HEK293T (cell line): ENCODE results near the gene ENDOU.

Experiments
- CTBP1 ChIP-seq: fragments of 450-650 bp; IDR thresholded peaks from 2 replicates; pipeline ENCODE4 v1.6.1; 2016; ENCODE audit warnings: borderline replicate concordance
- FOXA1 ChIP-seq: fragments of 450-650 bp; IDR thresholded peaks from 2 replicates; pipeline ENCODE4 v1.6.1; 2016; ENCODE audit warnings: mild to moderate bottlenecking
- FOXK2 ChIP-seq: fragments of 450-650 bp; IDR thresholded peaks from 2 replicates; pipeline ENCODE4 v1.6.1; 2016; ENCODE audit warnings: mild to moderate bottlenecking
- HDGF ChIP-seq: fragments of 450-650 bp; IDR thresholded peaks from 2 replicates; pipeline ENCODE4 v1.6.1; 2017; ENCODE audit warnings: antibody characterized with exemption, borderline replicate concordance
- LEF1 ChIP-seq: fragments of 450-650 bp; IDR thresholded peaks from 2 replicates; pipeline ENCODE4 v1.6.1; 2017; ENCODE audit warnings: mild to moderate bottlenecking, borderline replicate concordance
- ZNF384 ChIP-seq: fragments of 450-650 bp; IDR thresholded peaks from 2 replicates; pipeline ENCODE4 v1.6.1; 2016

GRCh38 chr12:47769234-47770085 lies 44.2 kb upstream of the ENDOU start:
- no peak for TF ChIP-seq CTBP1
- no peak for TF ChIP-seq LEF1
- no peak for TF ChIP-seq FOXA1
- TF ChIP-seq FOXK2 = no peak
- TF ChIP-seq ZNF384 = no peak
- TF ChIP-seq HDGF = no peak
